Testis (tissue), 3 donors: Measurements from ENCODE around the gene PLA2G4D. TPM values are rescaled to one million over a fixed set of nuclear protein-coding genes. Genes with fewer than 3 reads are reported as not detected.

Source experiments
- DNase-seq: peaks from one replicate; pipeline ENCODE4 v3.0.0-alpha.2; 2019
- H3K27ac ChIP-seq, 2 donors: fragments of 200-600 bp; sonication (generic); one replicate each; pipeline ENCODE4 v1.5.1; 2019
- H3K27me3 ChIP-seq: fragments of 200-600 bp; sonication (generic); one replicate; pipeline ENCODE4 v1.5.1; 2019
- H3K36me3 ChIP-seq: fragments of 200-600 bp; sonication (generic); one replicate; pipeline ENCODE4 v1.5.1; 2017; ENCODE audit warnings: low read depth; ENCODE audit errors: missing control alignments
- H3K4me1 ChIP-seq: fragments of 200-600 bp; sonication (generic); one replicate; pipeline ENCODE4 v1.5.1; 2019
- H3K4me3 ChIP-seq, 2 donors: fragments of 200-600 bp; sonication (generic); one replicate each; pipeline ENCODE4 v1.5.1; 2017 to 2019
- H3K9me3 ChIP-seq: fragments of 200-600 bp; sonication (generic); one replicate; pipeline ENCODE4 v1.5.1; 2017
- POLR2A ChIP-seq: fragments of 450-650 bp; IDR thresholded peaks from one replicate; pipeline ENCODE4 v1.6.1; 2017; ENCODE audit warnings: antibody characterized with exemption, mild to moderate bottlenecking, moderate library complexity
- WGBS, 2 donors: methylation state at CpG; one replicate each; pipeline ENCODE4 v1.1.5; 2018; 5-methylcytosine and 5-hydroxymethylcytosine counted together
- intact Hi-C: fragments of 100-400 bp; cut with DNase I; formaldehyde crosslinking; loops from one replicate; pipeline ENCODE4 v1.15.1; 2023; ENCODE audit warnings: low total_unique reads
- polyA plus RNA-seq: library from polyadenylated mRNA; stranded (reverse); fragments of 350-450 nt; fragmentation: Illumina TruSeq; extraction: RNeasy Lipid Tissue Mini Kit (QIAGEN cat#74804); gene quantifications from one replicate; pipeline ENCODE4 v1.2.3, GENCODE V29; 2014; ENCODE audit warnings: low read depth, low replicate concordance; ENCODE audit not compliant: insufficient read depth
- total RNA-seq, 2 donors: library from RNA; depleted of rRNA; stranded (reverse); fragments of >200 nt; gene quantifications; one replicate each; pipeline ENCODE4 v1.2.3, GENCODE V29; 2016
- TF ChIP-seq, protein P1 (sequence below), 3 experiments: fragments of 450-650 bp in 2 of 3; fragments of 200-600 bp in 1 of 3; sonication (generic) in 1 of 3; IDR thresholded peaks; one replicate each; pipeline ENCODE4 v1.5.1; 2016 to 2019; ENCODE audit warnings: antibody characterized with exemption in 3 of 3, mild to moderate bottlenecking in 2 of 3, moderate library complexity in 1 of 3

Gene PLA2G4D
- total and polyA plus RNA-seq, 3 donors from 2014 or later: 0.11 to 0.43 (median 0.16) TPM

DNA sequence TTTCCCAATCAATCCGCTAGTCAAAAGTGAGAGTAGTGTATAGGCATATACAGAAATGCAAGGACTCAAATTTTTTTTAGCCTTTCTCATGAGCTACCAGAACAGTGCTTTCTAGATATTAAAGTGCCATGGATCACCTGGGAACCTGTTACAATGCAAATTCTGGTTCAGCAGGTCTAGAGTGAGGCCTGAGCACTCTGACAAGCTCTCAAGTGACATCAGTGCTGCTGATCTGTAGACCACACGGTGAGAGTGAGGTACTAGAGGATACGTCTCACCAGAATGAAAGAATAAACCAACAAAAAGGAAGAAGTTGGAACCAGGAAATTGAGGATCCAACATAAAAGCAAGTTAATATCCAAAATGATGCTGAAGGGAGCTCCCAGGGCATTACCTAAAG is 16.0 kb upstream of the PLA2G4D start:
- no peak for DNase-seq
- Histone ChIP-seq H3K27me3 (no peaks in the 10 kb centered on the region), H3K27ac (no peak overlapping the region), H3K4me1 (no peaks in the 10 kb centered on the region), H3K36me3 (no peaks in the 10 kb centered on the region), H3K4me3 (no peak overlapping the region), H3K9me3 (no peaks in the 10 kb centered on the region)
- WGBS, 2 donors: 78 to 83% methylated on average over 3 of the region's 3 CpGs
- intact Hi-C loops: no loop called here
- no peak for TF ChIP-seq POLR2A
- TF ChIP-seq, protein P1, sequence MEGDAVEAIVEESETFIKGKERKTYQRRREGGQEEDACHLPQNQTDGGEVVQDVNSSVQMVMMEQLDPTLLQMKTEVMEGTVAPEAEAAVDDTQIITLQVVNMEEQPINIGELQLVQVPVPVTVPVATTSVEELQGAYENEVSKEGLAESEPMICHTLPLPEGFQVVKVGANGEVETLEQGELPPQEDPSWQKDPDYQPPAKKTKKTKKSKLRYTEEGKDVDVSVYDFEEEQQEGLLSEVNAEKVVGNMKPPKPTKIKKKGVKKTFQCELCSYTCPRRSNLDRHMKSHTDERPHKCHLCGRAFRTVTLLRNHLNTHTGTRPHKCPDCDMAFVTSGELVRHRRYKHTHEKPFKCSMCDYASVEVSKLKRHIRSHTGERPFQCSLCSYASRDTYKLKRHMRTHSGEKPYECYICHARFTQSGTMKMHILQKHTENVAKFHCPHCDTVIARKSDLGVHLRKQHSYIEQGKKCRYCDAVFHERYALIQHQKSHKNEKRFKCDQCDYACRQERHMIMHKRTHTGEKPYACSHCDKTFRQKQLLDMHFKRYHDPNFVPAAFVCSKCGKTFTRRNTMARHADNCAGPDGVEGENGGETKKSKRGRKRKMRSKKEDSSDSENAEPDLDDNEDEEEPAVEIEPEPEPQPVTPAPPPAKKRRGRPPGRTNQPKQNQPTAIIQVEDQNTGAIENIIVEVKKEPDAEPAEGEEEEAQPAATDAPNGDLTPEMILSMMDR (IDR thresholded peaks at IDR 0.05): no peak

GRCh38 chr15:42108806-42109205 is 14.4 kb upstream of the PLA2G4D start:
- Histone ChIP-seq H3K4me1 (no peaks in the 10 kb centered on the region), H3K9me3 (no peaks in the 10 kb centered on the region), H3K4me3 (no peak overlapping the region), H3K27ac (no peak overlapping the region), H3K36me3 (no peaks in the 10 kb centered on the region), H3K27me3 (no peaks in the 10 kb centered on the region)
- intact Hi-C loops: no loop called here
- no peak for TF ChIP-seq POLR2A
- DNase-seq: no peak
- WGBS, 2 donors: 83 to 86% methylated on average over 3 of the region's 3 CpGs

- H3K36me3 ChIP-seq: no peaks in the 10 kb centered on the region
- H3K4me3 ChIP-seq: no peak overlapping the region
- H3K27me3 ChIP-seq: no peaks in the 10 kb centered on the region
- intact Hi-C loops: no loop called here
- no peaks in the 10 kb centered on the region for H3K4me1 ChIP-seq
- TF ChIP-seq, protein P1 (IDR thresholded peaks at IDR 0.05): no peak
- TF ChIP-seq POLR2A: no peak
- no peak overlapping the region for H3K27ac ChIP-seq
- H3K9me3 ChIP-seq: no peaks in the 10 kb centered on the region
- DNase-seq: no peak
Observed at GRCh38 chr15:42108189-42108588, 13.8 kb upstream of the PLA2G4D start.

DNA sequence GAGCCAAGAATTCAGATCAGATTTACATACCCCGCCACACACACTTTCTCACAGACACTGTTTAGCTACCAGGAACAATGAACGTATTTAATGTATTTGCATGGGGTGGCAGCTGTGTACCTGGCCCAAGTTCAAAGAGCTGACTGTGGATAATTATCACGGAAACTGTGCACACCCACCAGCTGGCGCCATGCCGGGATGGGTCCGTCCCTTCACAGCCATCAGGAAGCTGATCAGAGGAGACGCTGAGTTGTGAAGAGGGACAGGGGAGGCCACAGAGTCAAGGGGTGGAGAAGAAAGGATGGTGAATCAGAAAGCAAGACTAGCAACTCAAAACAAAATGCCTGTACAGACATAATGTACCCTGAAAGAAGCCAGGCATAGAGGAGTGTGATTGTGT is 13.1 kb upstream of the PLA2G4D start:
- Histone ChIP-seq H3K4me3 (no peak overlapping the region), H3K36me3 (no peaks in the 10 kb centered on the region), H3K27me3 (no peaks in the 10 kb centered on the region), H3K27ac (no peak overlapping the region), H3K4me1 (no peaks in the 10 kb centered on the region), H3K9me3 (no peaks in the 10 kb centered on the region)
- DNase-seq: no peak
- WGBS, 2 donors: 38 to 47% methylated on average over 7 of the region's 7 CpGs
- intact Hi-C loops: no loop called here
- TF ChIP-seq POLR2A: no peak
- TF ChIP-seq, protein P1 (IDR thresholded peaks at IDR 0.05): no peak

GRCh38 chr15:42106288-42106687 is 11.9 kb upstream of the PLA2G4D start:
- H3K27ac ChIP-seq: no peak overlapping the region
- H3K9me3 ChIP-seq: no peaks in the 10 kb centered on the region
- intact Hi-C loops: no loop called here
- 81 to 84% methylated on average over 5 of the region's 5 CpGs for WGBS, 2 donors
- no peak overlapping the region for H3K4me3 ChIP-seq
- H3K27me3 ChIP-seq: no peaks in the 10 kb centered on the region
- no peaks in the 10 kb centered on the region for H3K4me1 ChIP-seq
- TF ChIP-seq POLR2A: no peak
- TF ChIP-seq, protein P1 (IDR thresholded peaks at IDR 0.05): no peak
- DNase-seq: no peak
- H3K36me3 ChIP-seq: no peaks in the 10 kb centered on the region
